NCI-H345 (cell line): ENCODE measurements around the gene TMEM141.
A peak's percentile ranks its signal among the peaks of the same experiment; 100 is the strongest.

Experiments
- DNase-seq: peaks from one replicate; lab custom pipeline; 2025; lab: John Stamatoyannopoulos, UW

The TMEM141 gene

GRCh38 chr9:136790640-136791515, at the start of gene TMEM141:
TSS of gene TMEM141 (plus strand) at chr9:136791344. CDS start at chr9:136791371, 27 bp downstream.
- peak; percentile 100 for DNase-seq

GRCh38 chr9:136741883-136742571, 49.1 kb upstream of the TMEM141 start:
- DNase-seq = no peak

DNA sequence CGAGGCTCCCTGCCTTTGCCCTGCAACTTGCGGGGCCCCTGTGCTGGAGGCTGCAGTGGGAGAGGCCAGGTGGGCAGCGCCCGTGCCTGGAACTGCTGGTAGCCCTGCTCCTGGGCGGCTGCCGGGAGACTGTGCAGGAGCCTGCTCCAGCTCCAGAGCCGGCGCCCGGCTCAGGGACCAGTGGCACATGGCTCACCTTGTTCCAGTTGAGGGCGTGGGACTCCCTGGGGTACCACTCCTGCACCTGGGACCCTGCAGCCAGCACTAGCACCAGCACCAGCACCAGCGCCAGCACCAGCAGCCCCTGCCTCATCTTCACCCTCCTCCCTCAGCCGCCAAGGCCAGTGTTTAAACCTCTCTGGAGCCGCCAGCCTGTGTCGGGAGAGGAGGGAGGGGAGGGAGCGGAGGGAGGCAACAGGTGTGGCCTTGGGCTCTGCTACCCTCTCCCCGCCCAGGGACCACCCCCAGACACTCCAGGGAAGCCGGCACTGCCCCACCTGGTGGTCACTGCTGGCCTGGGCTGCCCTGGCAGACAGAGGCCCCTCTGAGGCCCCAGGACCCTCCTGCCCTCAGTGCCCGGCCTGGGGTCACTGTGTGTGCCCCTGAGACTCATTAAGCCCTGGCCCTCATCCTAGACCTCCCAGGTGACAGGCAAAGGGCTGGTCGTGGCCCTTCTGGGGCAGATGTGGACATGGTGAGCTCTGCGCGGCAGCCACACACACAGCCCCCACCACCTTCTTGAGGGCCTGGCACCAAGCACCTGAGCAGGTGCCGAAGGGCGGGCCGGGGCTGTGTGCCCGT, 48.4 kb upstream of the TMEM141 start, which contains the start of gene LCN10:
LCN10 (minus strand) TSS at position 350 of the 801 bp plus-strand sequence; CDS start at position 313, 37 bp downstream.
- DNase-seq = no peak

- no peak for DNase-seq
These were observed 47.4 kb upstream of the TMEM141 start for GRCh38 chr9:136743639-136744211.

DNA sequence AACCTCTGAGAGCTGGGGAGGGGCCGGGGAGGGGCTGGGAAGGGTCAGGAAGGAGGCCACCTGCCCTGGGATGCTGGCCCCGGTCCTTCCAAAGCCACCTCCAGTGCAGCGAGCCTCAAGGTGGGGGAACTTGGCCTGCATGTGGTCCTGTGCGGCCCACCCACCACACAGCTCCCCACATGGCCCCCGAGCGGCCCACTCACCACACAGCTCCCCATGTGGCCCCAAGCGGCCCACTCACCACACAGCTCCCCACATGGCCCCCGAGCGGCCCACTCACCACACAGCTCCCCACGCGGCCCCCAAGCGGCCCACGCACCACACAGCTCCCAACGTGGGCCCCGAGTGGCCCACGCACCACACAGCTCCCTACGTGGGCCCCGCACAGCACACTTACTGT, 46.4 kb upstream of the TMEM141 start:
- DNase-seq = no peak

DNA sequence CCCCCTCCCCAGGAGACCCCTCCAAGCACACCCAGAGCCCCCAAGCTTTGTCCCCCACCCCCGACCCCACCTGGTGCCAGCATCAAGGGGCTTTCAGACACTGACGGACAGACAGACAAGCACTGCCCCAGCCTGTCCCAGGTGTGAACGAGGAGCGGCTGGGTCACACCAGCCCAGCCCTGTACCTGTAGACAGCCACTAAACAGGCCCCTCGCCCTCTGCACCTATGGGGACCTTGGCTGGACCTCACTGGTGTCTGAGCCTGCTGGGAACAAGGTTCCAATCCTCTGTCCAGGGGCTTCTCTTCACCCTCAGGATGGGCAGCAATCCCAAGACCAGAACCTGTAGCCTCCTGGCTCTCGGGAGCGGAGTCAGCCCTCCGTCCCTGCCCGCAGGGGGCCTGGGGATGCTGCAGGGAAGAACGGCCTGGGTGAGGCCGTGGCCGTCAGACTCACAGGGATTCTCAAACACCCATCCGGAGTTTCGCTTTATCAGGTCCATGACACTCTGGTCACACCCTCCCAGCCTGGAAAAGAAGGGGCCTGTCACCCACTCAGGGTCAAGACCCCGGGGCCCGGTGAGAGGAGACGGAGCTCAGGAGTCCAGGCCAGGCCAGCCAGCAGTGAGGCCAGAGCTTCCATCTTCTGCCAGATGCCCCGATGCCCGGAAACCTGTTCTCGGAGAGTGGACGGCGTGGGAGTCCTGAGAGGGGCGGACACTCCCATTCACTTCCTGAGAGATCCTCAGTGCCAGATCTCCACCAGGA, 45.6 kb upstream of the TMEM141 start:
- DNase-seq = no peak

DNA sequence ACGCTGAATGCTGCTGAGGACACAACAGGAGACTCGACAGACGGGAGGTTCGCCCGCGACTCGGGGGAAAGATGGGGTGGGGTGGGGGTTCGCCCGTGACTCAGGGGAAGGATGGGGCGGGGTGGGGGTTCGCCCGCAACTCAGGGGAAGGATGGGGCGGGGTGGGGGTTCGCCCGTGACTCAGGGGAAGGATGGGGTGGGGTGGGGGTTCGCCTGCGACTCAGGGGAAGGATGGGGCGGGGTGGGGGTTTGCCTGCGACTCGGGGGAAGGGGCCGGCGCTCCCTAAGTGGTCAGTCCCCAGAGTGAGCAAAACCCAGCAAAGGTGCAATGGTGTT, 45.0 kb upstream of the TMEM141 start:
- DNase-seq = no peak

DNA sequence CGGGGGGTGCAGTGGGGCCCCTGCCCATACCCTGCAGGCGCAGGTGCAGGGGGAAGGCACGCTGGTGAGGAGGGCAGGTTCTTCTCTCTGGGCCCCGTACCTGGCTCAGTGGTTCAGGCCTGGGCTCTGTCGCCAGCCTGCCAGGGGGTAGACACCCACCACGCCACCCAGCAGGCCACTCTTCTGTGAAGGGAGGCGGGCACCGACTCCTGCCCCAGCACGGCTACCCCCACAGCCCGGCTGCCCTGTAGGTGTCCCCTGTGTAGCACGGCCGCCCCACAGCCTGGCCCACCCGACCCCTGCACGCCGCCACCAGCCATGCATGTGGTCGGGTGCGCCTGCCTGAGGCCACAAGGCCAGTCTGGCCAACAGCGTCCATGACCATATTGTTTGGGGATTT, 44.5 kb upstream of the TMEM141 start:
- DNase-seq = no peak

- DNase-seq = no peak
These were observed 43.7 kb upstream of the TMEM141 start for GRCh38 chr9:136747161-136748060.

DNA sequence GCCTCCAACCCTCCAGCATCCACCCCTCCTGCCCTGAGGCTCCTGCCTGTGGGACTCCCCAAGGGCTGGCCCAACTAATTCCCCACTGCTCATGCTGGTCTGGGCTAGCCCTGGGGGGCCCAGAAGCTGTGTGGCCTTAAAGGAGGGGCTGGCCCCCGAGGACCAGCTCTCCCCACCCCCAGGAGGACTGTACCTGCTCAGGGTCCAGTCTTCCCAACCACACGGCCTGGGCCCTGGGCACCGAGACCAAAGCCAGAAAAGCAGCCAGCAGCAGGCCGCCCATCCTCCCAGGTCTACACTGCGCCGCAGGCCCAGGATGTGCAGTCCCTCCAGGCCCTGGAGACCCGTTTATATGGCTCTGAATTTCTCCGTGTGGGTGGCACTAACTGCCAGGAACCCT, 42.9 kb upstream of the TMEM141 start, which contains the start of gene LCN6:
LCN6 (minus strand) TSS at position 325 of the 400 bp plus-strand sequence; CDS start at position 283, 42 bp downstream.
- DNase-seq = no peak

- no peak for DNase-seq
These were observed 42.2 kb upstream of the TMEM141 start for GRCh38 chr9:136748666-136749611.

- no peak for DNase-seq
These were observed 40.6 kb upstream of the TMEM141 start for GRCh38 chr9:136750526-136750925.

DNA sequence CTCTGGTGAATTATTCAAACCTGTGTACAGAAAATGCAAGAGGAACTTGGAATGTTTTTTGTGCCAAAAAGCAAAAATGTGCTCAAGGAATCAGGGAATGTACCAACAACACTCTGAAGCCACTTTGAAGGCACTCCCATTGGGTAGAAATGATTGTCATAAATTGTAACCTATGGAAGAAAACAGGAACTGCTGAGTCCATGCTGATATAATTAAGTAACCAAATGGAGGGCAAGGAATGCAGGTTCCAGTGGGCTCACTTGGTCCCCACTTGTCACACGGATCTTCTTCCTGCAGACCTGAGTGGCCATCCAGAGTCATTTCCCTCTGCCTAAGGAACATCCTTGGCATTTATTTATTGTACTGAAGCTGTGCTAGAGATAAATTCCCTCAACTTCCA, 39.9 kb upstream of the TMEM141 start:
- DNase-seq = no peak

GRCh38 chr9:136751814-136752213, 39.3 kb upstream of the TMEM141 start:
- no peak for DNase-seq

GRCh38 chr9:136753371-136754058, 37.6 kb upstream of the TMEM141 start:
- DNase-seq = no peak

- no peak for DNase-seq
These were observed 37.0 kb upstream of the TMEM141 start for GRCh38 chr9:136754059-136754572.

DNA sequence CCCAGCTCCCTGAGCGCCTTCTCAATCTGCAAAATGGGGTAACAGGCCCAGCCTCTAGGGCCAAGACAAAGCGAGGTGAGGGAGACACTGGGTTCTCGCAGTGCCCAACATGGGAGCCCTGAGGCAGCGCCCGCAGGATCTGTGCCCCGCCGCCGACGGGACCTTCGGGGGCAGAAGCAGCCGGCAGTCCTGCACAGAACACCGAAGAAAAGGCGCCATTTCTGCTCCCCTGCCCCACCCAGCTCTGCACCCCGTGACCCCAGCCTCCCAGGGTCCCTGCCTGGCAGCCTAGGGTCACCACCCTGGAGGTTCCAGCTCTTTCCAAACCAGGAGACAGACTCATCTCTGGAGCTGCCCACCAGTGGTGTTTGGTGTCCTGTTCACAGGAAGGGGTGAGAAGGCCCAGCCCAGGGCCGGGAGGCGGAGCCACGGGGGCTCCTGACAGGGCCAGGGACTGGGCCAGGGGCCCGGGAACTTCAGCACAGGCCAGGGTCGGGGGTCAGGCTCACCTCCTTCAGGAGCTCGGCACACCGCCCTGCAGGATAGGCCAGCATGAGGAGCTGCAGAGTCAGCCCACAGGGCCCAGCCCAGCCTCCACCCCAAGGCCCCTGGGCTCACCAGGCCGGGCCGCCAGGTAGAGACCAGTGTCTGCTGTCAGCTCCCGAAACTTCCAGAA, 36.4 kb upstream of the TMEM141 start:
- DNase-seq = no peak
